Heart left ventricle (tissue), 13 donors: Measurements from ENCODE around the gene GAK.

Experiments used
- POLR2A ChIP-seq, 2 donors: fragments of 450-650 bp; IDR thresholded peaks; one replicate each; pipeline ENCODE4 v1.6.1; 2017; ENCODE audit warnings: antibody characterized with exemption in 2 of 2, mild to moderate bottlenecking in 2 of 2, moderate library complexity in 2 of 2
- TF ChIP-seq, protein P1 (sequence below), 12 donors: fragments of 200-600 bp; sonication (generic) in 4 of 12; IDR thresholded peaks; one replicate each; pipeline versions ENCODE4 v1.5.0 to v1.8.0; 2018 to 2022; ENCODE audit warnings: antibody characterized with exemption in 12 of 12, mild to moderate bottlenecking in 5 of 12
- donor health status: ischemic (EF 13 %, LVEDD 7.1; RV severe dilation, severe dysfunction).
- donor health status: DM: no; HTN: yes; CAD: no.
- donor health status: DM: no; HTN: no; CAD: no.
- donor health status: ischemic (EF 25% LVEDD 6.9; RV normal size, moderate dysfunction).
- donor health status: ischemic (EF 25% LVEDD 5.7; RV mildly dilated, moderate dysfunction).
- donor health status: ischemic (EF 35%, LVEDD 5.7; RV mildly dilated, moderate dysfunction).
- donor health status: nonischemic (EF 11% LVEDD 7.7; RV severe dilation, severe dysfunction).
- donor health status: DM: yes; HTN: yes; CAD: no.
- donor health status: PGD.
- donor health status: ischemic (EF 29% LVEDD 5.4; RV normal size, mild dysfunction).
- donor health status: nonischemic (EF 23%, LVEDD 6.1; RV moderate dilation, normal function).

DNA sequence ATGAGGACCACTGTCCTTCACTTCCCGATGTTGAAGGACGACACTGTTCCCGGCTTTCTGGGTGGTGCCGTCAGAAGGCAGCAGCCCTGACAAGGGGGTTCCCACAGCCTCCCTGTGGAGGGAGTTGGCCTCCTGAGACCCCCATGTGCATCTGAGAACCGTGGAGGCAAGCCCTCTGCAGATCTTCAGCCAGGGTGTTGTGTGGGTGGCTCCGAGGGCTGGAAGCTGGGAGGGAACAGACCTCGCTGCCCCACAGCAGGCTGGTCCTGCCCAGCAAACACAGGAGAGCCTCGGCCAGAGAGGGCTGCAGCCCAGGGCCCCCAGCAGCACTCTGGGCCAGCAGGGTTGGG is 25.1 kb upstream of the GAK start:
- TF ChIP-seq POLR2A (IDR thresholded peaks at IDR 0.05) = no peak
- TF ChIP-seq, protein P1, sequence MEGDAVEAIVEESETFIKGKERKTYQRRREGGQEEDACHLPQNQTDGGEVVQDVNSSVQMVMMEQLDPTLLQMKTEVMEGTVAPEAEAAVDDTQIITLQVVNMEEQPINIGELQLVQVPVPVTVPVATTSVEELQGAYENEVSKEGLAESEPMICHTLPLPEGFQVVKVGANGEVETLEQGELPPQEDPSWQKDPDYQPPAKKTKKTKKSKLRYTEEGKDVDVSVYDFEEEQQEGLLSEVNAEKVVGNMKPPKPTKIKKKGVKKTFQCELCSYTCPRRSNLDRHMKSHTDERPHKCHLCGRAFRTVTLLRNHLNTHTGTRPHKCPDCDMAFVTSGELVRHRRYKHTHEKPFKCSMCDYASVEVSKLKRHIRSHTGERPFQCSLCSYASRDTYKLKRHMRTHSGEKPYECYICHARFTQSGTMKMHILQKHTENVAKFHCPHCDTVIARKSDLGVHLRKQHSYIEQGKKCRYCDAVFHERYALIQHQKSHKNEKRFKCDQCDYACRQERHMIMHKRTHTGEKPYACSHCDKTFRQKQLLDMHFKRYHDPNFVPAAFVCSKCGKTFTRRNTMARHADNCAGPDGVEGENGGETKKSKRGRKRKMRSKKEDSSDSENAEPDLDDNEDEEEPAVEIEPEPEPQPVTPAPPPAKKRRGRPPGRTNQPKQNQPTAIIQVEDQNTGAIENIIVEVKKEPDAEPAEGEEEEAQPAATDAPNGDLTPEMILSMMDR (IDR thresholded peaks at IDR 0.05) = no peak
